VCaP (cell line): ENCODE measurements around the gene ANKS6.

Source experiments
- H3K27ac ChIP-seq: fragments of 450-650 bp; 2 replicates; pipeline ENCODE4 v1.5.1; 2017
- TF ChIP-seq, protein P1 (sequence below): fragments of 450-650 bp; conservative IDR thresholded peaks from 2 replicates; pipeline ENCODE4 v1.5.1; 2017; ENCODE audit warnings: mild to moderate bottlenecking, moderate library complexity

ANKS6 gene

DNA sequence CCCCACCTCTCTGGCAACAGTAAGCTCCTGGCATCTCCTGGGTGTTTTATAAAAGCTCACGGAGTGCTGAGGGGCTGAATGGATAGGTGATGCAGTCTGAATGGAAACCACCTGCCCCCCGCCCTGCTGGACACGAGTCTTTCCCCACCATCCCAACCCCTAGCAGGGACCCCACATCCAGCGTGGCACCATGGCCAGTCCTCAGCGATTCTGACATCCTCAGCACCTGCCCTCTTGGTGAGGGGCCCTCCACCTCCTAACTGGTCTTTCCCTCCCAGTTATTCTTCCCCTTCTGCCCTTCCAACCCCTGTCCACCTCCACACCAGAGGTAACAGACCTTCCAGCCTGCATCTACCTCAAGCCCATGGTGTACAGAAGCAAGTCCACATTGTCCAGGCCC is 48.9 kb downstream of the ANKS6 start:
- H3K27ac ChIP-seq, result no peak overlapping the region
- TF ChIP-seq, protein P1, sequence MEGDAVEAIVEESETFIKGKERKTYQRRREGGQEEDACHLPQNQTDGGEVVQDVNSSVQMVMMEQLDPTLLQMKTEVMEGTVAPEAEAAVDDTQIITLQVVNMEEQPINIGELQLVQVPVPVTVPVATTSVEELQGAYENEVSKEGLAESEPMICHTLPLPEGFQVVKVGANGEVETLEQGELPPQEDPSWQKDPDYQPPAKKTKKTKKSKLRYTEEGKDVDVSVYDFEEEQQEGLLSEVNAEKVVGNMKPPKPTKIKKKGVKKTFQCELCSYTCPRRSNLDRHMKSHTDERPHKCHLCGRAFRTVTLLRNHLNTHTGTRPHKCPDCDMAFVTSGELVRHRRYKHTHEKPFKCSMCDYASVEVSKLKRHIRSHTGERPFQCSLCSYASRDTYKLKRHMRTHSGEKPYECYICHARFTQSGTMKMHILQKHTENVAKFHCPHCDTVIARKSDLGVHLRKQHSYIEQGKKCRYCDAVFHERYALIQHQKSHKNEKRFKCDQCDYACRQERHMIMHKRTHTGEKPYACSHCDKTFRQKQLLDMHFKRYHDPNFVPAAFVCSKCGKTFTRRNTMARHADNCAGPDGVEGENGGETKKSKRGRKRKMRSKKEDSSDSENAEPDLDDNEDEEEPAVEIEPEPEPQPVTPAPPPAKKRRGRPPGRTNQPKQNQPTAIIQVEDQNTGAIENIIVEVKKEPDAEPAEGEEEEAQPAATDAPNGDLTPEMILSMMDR, result no peak

GRCh38 chr9:98745470-98745869 is 50.9 kb downstream of the ANKS6 start:
- TF ChIP-seq, protein P1, result peak; percentile 18
- no peak overlapping the region for H3K27ac ChIP-seq

- H3K27ac ChIP-seq, result no peak overlapping the region
- TF ChIP-seq, protein P1, result no peak
Measured at GRCh38 chr9:98743818-98744611, 52.3 kb downstream of the ANKS6 start.

GRCh38 chr9:98743329-98743728 is 53.0 kb downstream of the ANKS6 start:
- TF ChIP-seq, protein P1, result no peak
- no peak overlapping the region for H3K27ac ChIP-seq

- TF ChIP-seq, protein P1, result no peak
- H3K27ac ChIP-seq, result no peak overlapping the region
Measured at GRCh38 chr9:98742325-98743280, 53.8 kb downstream of the ANKS6 start.

GRCh38 chr9:98740226-98740881 is 56.0 kb downstream of the ANKS6 start:
- no peak overlapping the region for H3K27ac ChIP-seq
- TF ChIP-seq, protein P1, result no peak

DNA sequence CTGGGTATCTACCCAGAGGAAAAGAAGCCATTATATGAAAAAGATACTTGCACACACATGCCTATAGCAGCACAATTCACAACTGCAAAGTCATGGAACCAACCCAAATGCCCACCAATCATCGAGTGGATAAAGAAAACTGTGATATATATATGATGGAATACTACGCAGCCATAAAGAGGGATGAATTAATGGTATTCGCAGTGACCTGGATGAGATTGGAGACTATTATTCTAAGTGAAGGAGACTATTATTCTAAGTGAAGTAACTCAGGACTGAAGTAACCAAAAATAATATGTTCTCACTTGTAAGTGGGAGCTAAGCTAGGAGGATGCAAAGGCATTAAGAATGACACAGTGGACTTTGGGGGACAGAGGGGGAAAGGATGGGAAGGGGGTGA is 57.6 kb downstream of the ANKS6 start:
- TF ChIP-seq, protein P1, result no peak
- H3K27ac ChIP-seq, result no peak overlapping the region
